Measurements from ENCODE around the gene DBH.
A peak's percentile ranks its signal among the peaks of the same experiment; 100 is the strongest.
"Not testable (repeated sequence)": the region's sequence is repeated elsewhere in the genome, so short reads cannot be mapped to it uniquely, and the experiment has no call there.

The DBH gene

GRCh38 chr9:133667759-133668450 lies 31.7 kb downstream of the DBH start:
- peak; percentile 31 for DNase-seq

- DNase-seq = no peak
These were observed 33.1 kb downstream of the DBH start for GRCh38 chr9:133669182-133669801.

GRCh38 chr9:133670466-133670865 lies 34.3 kb downstream of the DBH start:
- DNase-seq = no peak

GRCh38 chr9:133671371-133671770 lies 35.2 kb downstream of the DBH start:
- no peak for DNase-seq

- no peak for DNase-seq
These were observed 36.5 kb downstream of the DBH start for GRCh38 chr9:133672503-133673257.

- DNase-seq = no peak
These were observed 37.1 kb downstream of the DBH start for GRCh38 chr9:133673258-133673655.

GRCh38 chr9:133674091-133674490 lies 37.9 kb downstream of the DBH start:
- DNase-seq = no peak

- not testable (repeated sequence) for DNase-seq
These were observed 39.6 kb downstream of the DBH start for GRCh38 chr9:133675796-133676195.

GRCh38 chr9:133676450-133676849 lies 40.3 kb downstream of the DBH start:
- no peak for DNase-seq

- DNase-seq = no peak
These were observed 41.2 kb downstream of the DBH start for GRCh38 chr9:133677126-133678010.

- no peak for DNase-seq
These were observed 42.9 kb downstream of the DBH start for GRCh38 chr9:133679056-133679455.

- no peak for DNase-seq
These were observed 43.4 kb downstream of the DBH start for GRCh38 chr9:133679466-133680061.

- DNase-seq = no peak
These were observed 44.2 kb downstream of the DBH start for GRCh38 chr9:133680250-133680975.

- no peak for DNase-seq
These were observed 45.0 kb downstream of the DBH start for GRCh38 chr9:133680976-133681657.

- no peak for DNase-seq
These were observed 45.6 kb downstream of the DBH start for GRCh38 chr9:133681658-133682306.

- DNase-seq = no peak
These were observed 46.8 kb downstream of the DBH start for GRCh38 chr9:133682818-133683585.

GRCh38 chr9:133683586-133684120 lies 47.5 kb downstream of the DBH start:
- DNase-seq = no peak

- DNase-seq = no peak
These were observed 48.2 kb downstream of the DBH start for GRCh38 chr9:133684121-133684935.

- DNase-seq = no peak
These were observed 48.8 kb downstream of the DBH start for GRCh38 chr9:133684936-133685361.

Data from NCI-H345 (cell line).